HCT116 (cell line): Measurements from ENCODE around the gene GNA12. TPM values are rescaled to one million over a fixed set of nuclear protein-coding genes. Genes with fewer than 3 reads are reported as not detected.
"Not testable (repeated sequence)": the region's sequence is repeated elsewhere in the genome, so short reads cannot be mapped to it uniquely, and the experiment has no call there.

ENCODE experiments used
- ATAC-seq: fragments of 200-7000 bp; cut with Tn5 transposase; 2 replicates; pipeline ENCODE4 v1.9.1; 2020; ENCODE audit warnings: mild to moderate bottlenecking, moderate library complexity
- BruUV-seq: library from RNA; stranded (reverse); fragments of 400-500 nt; replicated peaks from 2 replicates; lab custom pipeline; 2021; lab: Mats Ljungman, UMichigan
- CTCF ChIA-PET: fragments of 300-600 bp; sonication (Branson Sonifier 250); formaldehyde crosslinking; loops from one replicate; lab custom pipeline; 2021; ENCODE audit warnings: antibody characterized with exemption; lab: Charles Lee
- POLR2A ChIA-PET: fragments of 300-600, 350-600 bp; sonication (Branson Sonifier 250); formaldehyde crosslinking; loops from one replicate; lab custom pipeline; 2021; ENCODE audit warnings: antibody characterized with exemption; lab: Charles Lee
- RAD21 ChIA-PET, 2 experiments: fragments of 300-600 bp; sonication (Branson Sonifier 250); formaldehyde crosslinking; loops; one replicate each; lab custom pipeline; 2023; ENCODE audit warnings: low total read pairs in 2 of 2; ENCODE audit not compliant: uncharacterized antibody in 2 of 2, unreplicated experiment in 2 of 2, low non-redundant PET in 1 of 2; lab: Charles Lee
- DNase-seq: peaks from one replicate; pipeline ENCODE4 v3.0.0-alpha.2; 2010; ENCODE audit warnings: low read depth, low spot score
- H2AFZ ChIP-seq: fragments of 200-600 bp; shearing (Covaris generic), sonication (generic); 2 replicates; pipeline ENCODE4 v1.6.1; 2017; ENCODE audit warnings: low read depth, mixed run types, mixed read lengths, antibody characterized with exemption, low read length; ENCODE audit not compliant: poor library complexity, severe bottlenecking
- H3K27ac ChIP-seq: 2 replicates; pipeline ENCODE4 v1.5.1; 2012; ENCODE audit warnings: low read depth, low read length
- H3K27me3 ChIP-seq: fragments of 200-600 bp; sonication (generic); 2 replicates; pipeline ENCODE4 v1.6.1; 2016; ENCODE audit warnings: mixed run types, low read length, mixed read lengths; ENCODE audit not compliant: insufficient read depth
- H3K36me3 ChIP-seq, 2 experiments: fragments of 200-500 bp in 1 of 2; fragments of 200-600 bp in 1 of 2; sonication (Bioruptor generic) in 1 of 2; sonication (generic) in 1 of 2; 2 replicates each; pipeline versions ENCODE4 v1.5.1 to v1.6.1; 2014 to 2016; ENCODE audit warnings: low read length in 2 of 2, inconsistent platforms in 1 of 2, mixed read lengths in 1 of 2, mixed run types in 1 of 2; ENCODE audit not compliant: insufficient read depth in 2 of 2, control insufficient read depth in 1 of 2
- H3K4me1 ChIP-seq, 2 experiments: fragments of 200-600 bp in 1 of 2; sonication (generic) in 1 of 2; 2 replicates each; pipeline versions ENCODE4 v1.5.1 to v1.6.1; 2012 to 2017; ENCODE audit warnings: low read length in 2 of 2, inconsistent platforms in 1 of 2, mild to moderate bottlenecking in 1 of 2, mixed read lengths in 1 of 2, mixed run types in 1 of 2, moderate library complexity in 1 of 2; ENCODE audit not compliant: insufficient read depth in 2 of 2, control insufficient read depth in 1 of 2
- H3K4me2 ChIP-seq: fragments of 200-600 bp; sonication (generic); 2 replicates; pipeline ENCODE4 v1.6.1; 2017; ENCODE audit warnings: mixed run types, low read length, mixed read lengths
- H3K4me3 ChIP-seq, 2 experiments: fragments of 200-600 bp in 1 of 2; sonication (generic) in 1 of 2; replicated peaks in 1 of 2; 2 replicates each; pipeline ENCODE4 v1.5.1; 2011 to 2016; ENCODE audit warnings: low read length in 2 of 2, control low read depth in 1 of 2, low read depth in 1 of 2, mild to moderate bottlenecking in 1 of 2, mixed read lengths in 1 of 2, mixed run types in 1 of 2
- H3K79me2 ChIP-seq: fragments of 200-600 bp; sonication (generic); 2 replicates; pipeline ENCODE4 v1.6.1; 2017; ENCODE audit warnings: mild to moderate bottlenecking, mixed run types, low read length, moderate library complexity, mixed read lengths; ENCODE audit not compliant: insufficient read depth
- H3K9ac ChIP-seq: fragments of 200-600 bp; sonication (generic); 2 replicates; pipeline ENCODE4 v1.6.1; 2016; ENCODE audit warnings: low read length, mixed read lengths
- H3K9me2 ChIP-seq: fragments of 200-600 bp; sonication (generic), shearing (Covaris generic); 2 replicates; pipeline ENCODE4 v1.6.1; 2017; ENCODE audit warnings: mixed run types, mild to moderate bottlenecking, moderate library complexity; ENCODE audit not compliant: insufficient read depth
- H3K9me3 ChIP-seq, 2 experiments: fragments of 200-500 bp in 1 of 2; fragments of 200-600 bp in 1 of 2; sonication (Bioruptor generic) in 1 of 2; sonication (generic) in 1 of 2; 2 replicates each; pipeline ENCODE4 v1.6.1; 2014 to 2017; ENCODE audit warnings: low read length in 2 of 2, mixed read lengths in 2 of 2, inconsistent platforms in 1 of 2, low read depth in 1 of 2, mild to moderate bottlenecking in 1 of 2, mixed run types in 1 of 2, moderate library complexity in 1 of 2; ENCODE audit not compliant: control insufficient read depth in 1 of 2, insufficient read depth in 1 of 2
- H4K20me1 ChIP-seq: fragments of 200-600 bp; sonication (generic), shearing (Covaris generic); 2 replicates; pipeline ENCODE4 v1.6.1; 2017; ENCODE audit warnings: mixed run types, mild to moderate bottlenecking, moderate library complexity; ENCODE audit not compliant: insufficient read depth
- FOSL1 ChIP-seq: IDR thresholded peaks from 2 replicates; pipeline ENCODE4 v1.6.1; 2012; ENCODE audit warnings: low read depth
- intact Hi-C: fragments of 100-400 bp; cut with micrococcal nuclease; formaldehyde crosslinking; loops from 2 replicates; pipeline ENCODE4 v1.10.0; 2022
- total RNA-seq: library from RNA; stranded (reverse); gene quantifications from one replicate; pipeline ENCODE4 v1.2.1, GENCODE V29; 2021; ENCODE audit not compliant: unreplicated experiment
- TF ChIP-seq, protein P1 (sequence below): IDR thresholded peaks from 2 replicates; pipeline ENCODE4 v1.6.1; 2012
- TF ChIP-seq, protein P2 (sequence below), 3 experiments: fragments of 200-600 bp in 1 of 3; sonication (generic) in 1 of 3; IDR thresholded peaks in 2 of 3; conservative IDR thresholded peaks in 1 of 3; 2 replicates each; pipeline ENCODE4 v1.5.1; 2012 to 2017; ENCODE audit warnings: low read depth in 2 of 3, low read length in 2 of 3, antibody characterized with exemption in 1 of 3, borderline replicate concordance in 1 of 3, control low read depth in 1 of 3, mild to moderate bottlenecking in 1 of 3, mixed read lengths in 1 of 3, mixed run types in 1 of 3, moderate library complexity in 1 of 3; ENCODE audit not compliant: insufficient read depth in 1 of 3

Gene GNA12
- total RNA-seq, 1 experiment from 2014 or later, result 32.6 TPM

DNA sequence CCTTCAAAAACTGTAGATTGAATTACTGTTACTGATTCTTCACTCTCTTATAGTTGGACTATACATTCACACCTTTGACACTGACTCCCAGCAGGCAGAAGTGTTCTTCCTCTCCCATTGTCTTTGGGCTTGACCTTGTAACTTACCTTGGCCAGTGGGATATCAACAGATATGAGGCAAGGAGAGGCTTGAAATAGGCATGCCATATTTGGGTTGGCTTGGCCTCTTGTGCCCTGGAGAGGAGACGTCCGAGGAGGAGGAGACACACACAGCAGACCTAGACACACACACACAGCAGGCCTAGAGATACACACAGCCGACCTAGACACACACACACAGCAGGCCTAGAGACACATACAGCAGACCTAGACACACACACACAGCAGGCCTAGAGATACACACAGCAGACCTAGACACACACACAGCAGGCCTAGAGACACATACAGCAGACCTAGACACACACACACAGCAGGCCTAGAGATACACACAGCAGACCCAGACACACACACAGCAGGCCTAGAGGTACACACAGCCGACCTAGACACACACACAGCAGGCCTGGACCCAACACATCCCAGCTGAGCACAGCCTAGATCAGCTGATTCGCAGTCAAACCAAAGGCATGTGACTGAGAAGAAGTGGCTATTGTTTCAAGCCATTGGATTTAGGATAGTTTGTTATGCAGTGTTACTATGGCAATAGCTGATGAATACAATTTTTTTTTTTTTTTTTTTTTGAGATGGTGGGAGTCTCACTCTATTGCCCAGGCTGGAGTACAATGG is 12.5 kb upstream of the GNA12 start:
- ATAC-seq, result no peak
- no TSS peak for BruUV-seq
- Histone ChIP-seq H2AFZ (no peak overlapping the region), H3K9ac (no peak overlapping the region), H3K9me2 (no peaks in the 10 kb centered on the region), H3K27me3 (no peaks in the 10 kb centered on the region), H3K4me1 (0 out of 4 replicates have a peak, but pooled peaks cover 0 to 6% of the 10 kb centered on the region in 2 experiments), H3K4me3 (no peak overlapping the region), H3K27ac (no peak overlapping the region), H3K36me3 (no peaks in the 10 kb centered on the region), H4K20me1 (no peaks in the 10 kb centered on the region), H3K79me2 (no peaks in the 10 kb centered on the region), H3K9me3 (no peaks in the 10 kb centered on the region), H3K4me2 (no peak overlapping the region)
- CTCF ChIA-PET, result no interaction called here
- RAD21 ChIA-PET, result no interaction called here
- intact Hi-C loops, result no loop called here
- no peak for DNase-seq
- POLR2A ChIA-PET, result interaction anchor here (1.0 kb wide), 1 partner anchor 18 kb away, joined by 4 read pairs; no protein-coding TSS in a partner anchor
- TF ChIP-seq, protein P1, sequence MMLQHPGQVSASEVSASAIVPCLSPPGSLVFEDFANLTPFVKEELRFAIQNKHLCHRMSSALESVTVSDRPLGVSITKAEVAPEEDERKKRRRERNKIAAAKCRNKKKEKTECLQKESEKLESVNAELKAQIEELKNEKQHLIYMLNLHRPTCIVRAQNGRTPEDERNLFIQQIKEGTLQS, result no peak

DNA sequence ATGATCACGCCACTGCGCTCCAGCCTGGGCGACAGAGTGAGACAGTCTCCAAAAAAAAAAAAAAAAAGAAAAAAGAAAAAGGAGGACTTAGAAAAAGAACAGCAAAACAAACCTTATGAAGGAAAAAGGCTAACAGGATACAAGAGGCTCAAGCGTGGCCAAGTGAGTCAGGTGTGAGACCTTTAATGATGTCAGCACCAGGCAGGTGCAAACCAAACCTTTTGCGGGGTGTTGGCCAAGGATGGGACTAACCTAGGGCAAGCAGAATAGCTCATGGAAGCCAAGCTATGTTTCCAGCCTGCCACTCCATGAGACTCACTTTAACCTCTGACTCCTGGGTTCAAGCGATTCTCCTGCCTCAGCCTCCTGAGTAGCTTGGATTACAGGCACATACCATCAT is 11.3 kb upstream of the GNA12 start:
- no peak overlapping the region for H3K4me3 ChIP-seq
- no peaks in the 10 kb centered on the region for H3K27me3 ChIP-seq
- H3K79me2 ChIP-seq, result no peaks in the 10 kb centered on the region
- H3K9me3 ChIP-seq, result no peaks in the 10 kb centered on the region
- ChIA-PET POLR2A (no interaction called here), CTCF (no interaction called here), RAD21 (no interaction called here)
- no peaks in the 10 kb centered on the region for H3K36me3 ChIP-seq
- ATAC-seq (no peak), DNase-seq (no peak)
- H4K20me1 ChIP-seq, result no peaks in the 10 kb centered on the region
- no TSS peak for BruUV-seq
- H3K9me2 ChIP-seq, result no peaks in the 10 kb centered on the region
- 0 out of 4 replicates have a peak, but pooled peaks cover 0 to 6% of the 10 kb centered on the region in 2 experiments for H3K4me1 ChIP-seq
- no peak overlapping the region for H2AFZ ChIP-seq
- H3K9ac ChIP-seq, result no peak overlapping the region
- H3K4me2 ChIP-seq, result no peak overlapping the region
- intact Hi-C loops, result no loop called here
- TF ChIP-seq FOSL1, result no peak
- TF ChIP-seq, protein P2, sequence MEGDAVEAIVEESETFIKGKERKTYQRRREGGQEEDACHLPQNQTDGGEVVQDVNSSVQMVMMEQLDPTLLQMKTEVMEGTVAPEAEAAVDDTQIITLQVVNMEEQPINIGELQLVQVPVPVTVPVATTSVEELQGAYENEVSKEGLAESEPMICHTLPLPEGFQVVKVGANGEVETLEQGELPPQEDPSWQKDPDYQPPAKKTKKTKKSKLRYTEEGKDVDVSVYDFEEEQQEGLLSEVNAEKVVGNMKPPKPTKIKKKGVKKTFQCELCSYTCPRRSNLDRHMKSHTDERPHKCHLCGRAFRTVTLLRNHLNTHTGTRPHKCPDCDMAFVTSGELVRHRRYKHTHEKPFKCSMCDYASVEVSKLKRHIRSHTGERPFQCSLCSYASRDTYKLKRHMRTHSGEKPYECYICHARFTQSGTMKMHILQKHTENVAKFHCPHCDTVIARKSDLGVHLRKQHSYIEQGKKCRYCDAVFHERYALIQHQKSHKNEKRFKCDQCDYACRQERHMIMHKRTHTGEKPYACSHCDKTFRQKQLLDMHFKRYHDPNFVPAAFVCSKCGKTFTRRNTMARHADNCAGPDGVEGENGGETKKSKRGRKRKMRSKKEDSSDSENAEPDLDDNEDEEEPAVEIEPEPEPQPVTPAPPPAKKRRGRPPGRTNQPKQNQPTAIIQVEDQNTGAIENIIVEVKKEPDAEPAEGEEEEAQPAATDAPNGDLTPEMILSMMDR (IDR thresholded peaks at IDR 0.05 in 2 of 3, conservative IDR thresholded peaks at IDR 0.05 in 1 of 3; ENCODE audit: borderline replicate concordance in 1 of 3, insufficient read depth in 1 of 3, low read depth in 2 of 3, low read length in 2 of 3), result no peak
- H3K27ac ChIP-seq, result no peak overlapping the region

DNA sequence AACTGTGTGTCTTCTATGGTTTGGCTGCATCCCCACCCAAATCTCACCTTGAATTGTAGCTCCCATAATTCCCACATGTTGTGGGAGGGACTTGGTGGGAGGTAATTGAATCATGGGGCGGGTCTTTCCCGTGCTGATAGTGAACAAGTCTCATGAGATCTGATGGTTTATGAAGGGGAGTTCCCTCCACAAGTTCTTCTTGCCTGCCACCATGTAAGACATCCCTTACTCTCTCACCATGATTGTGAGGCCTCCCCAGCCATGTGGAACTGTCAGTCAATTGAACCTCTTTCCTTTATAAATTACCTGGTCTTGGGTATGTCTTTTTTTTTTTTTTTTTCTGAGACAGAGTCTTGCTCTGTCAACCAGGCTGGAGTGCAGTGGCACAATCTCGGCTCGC is 9.4 kb upstream of the GNA12 start:
- H4K20me1 ChIP-seq, POLR2A ChIA-PET, H3K27me3 ChIP-seq, DNase-seq, H3K36me3 ChIP-seq, intact Hi-C loops, H3K9me2 ChIP-seq, H3K9ac ChIP-seq, RAD21 ChIA-PET, H3K4me2 ChIP-seq, H2AFZ ChIP-seq, BruUV-seq, H3K27ac ChIP-seq, H3K79me2 ChIP-seq, H3K9me3 ChIP-seq, H3K4me1 ChIP-seq, H3K4me3 ChIP-seq, ATAC-seq: not testable (repeated sequence)
- CTCF ChIA-PET, result interaction anchor here (0.7 kb wide), 1 partner anchor 321 kb away, joined by 3 read pairs; no protein-coding TSS in a partner anchor
